ENCODE data around the gene BTBD18. TPM values are rescaled to one million over a fixed set of nuclear protein-coding genes. Genes with fewer than 3 reads are reported as not detected.
A peak's percentile ranks its signal among the peaks of the same experiment; 100 is the strongest.

The BTBD18 gene
- total RNA-seq, 4 donors from 2014 or later = not detected

- in situ Hi-C loops (cut with MboI; ENCODE audit: low sequenced_read_pairs in 4 of 4) (no loop called here), intact Hi-C loops (cut with DNase I; ENCODE audit: low total_unique reads) (loop anchor here (2.0 kb wide), 1 partner anchor 15 kb away; no protein-coding TSS in a partner anchor)
- DNase-seq (no peak), ATAC-seq (no peak)
- no peaks in the 10 kb centered on the region for H3K27me3 ChIP-seq
- H3K4me3 ChIP-seq = peak overlapping the region; percentile 16 to 24 (median 22)
- peaks cover 78 to 93% of the 10 kb centered on the region in 2 donors for H3K4me1 ChIP-seq
- H3K9me3 ChIP-seq = no peaks in the 10 kb centered on the region
- H3K27ac ChIP-seq = peak overlapping the region; percentile 68 to 83 (median 74)
- TF ChIP-seq CTCF (IDR thresholded peaks at IDR 0.05 in 4 of 5, conservative IDR thresholded peaks at IDR 0.05 in 1 of 5) = no peak
- no peak for TF ChIP-seq POLR2A (IDR thresholded peaks at IDR 0.05)
- H3K36me3 ChIP-seq = no peaks in the 10 kb centered on the region
Measured at GRCh38 chr11:57777969-57778317, 26.3 kb upstream of the BTBD18 start.

DNA sequence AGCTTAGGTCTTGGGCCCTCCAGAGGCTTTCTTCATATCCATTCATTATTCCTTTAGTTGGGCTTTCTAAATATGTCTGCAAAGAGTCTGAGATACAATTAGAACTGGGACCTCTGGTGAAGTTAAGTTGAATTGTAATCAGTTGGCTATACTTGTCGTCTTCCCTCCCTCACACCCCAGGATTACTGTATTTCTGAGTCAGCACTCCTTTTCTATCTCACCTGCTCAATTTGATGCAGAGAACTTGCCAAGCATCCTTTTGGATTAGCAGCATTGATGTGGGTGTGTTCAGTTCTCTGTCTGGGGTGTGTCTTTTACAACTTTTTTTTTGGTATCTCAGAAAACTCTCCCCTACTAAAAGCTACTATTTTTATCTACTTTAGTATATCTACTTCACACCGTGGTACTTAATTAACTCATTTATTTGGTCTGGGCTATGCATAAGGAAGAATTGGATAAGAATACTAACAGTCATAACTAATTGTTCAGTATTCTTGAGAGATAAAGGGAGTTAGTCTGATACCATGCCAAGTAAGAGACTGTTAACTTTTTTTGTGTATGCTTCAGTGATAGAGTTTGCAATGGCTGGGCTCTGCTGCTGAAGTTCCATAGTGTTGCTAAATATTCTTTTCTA is 25.1 kb upstream of the BTBD18 start:
- Histone ChIP-seq H3K4me3 (no peak overlapping the region), H3K9me3 (no peaks in the 10 kb centered on the region), H3K4me1 (peaks cover 77 to 94% of the 10 kb centered on the region in 2 donors)

GRCh38 chr11:57776031-57776521 is 24.5 kb upstream of the BTBD18 start:
- no peaks in the 10 kb centered on the region for H3K27me3 ChIP-seq
- peak overlapping the region; percentile 6 to 36 (median 20) for H3K4me3 ChIP-seq
- in situ Hi-C loops (cut with MboI; ENCODE audit: low sequenced_read_pairs in 4 of 4) (no loop called here), intact Hi-C loops (cut with DNase I; ENCODE audit: low total_unique reads) (loop anchor here (2.0 kb wide), 1 partner anchor 13 kb away; no protein-coding TSS in a partner anchor)
- TF ChIP-seq CTCF (IDR thresholded peaks at IDR 0.05 in 4 of 5, conservative IDR thresholded peaks at IDR 0.05 in 1 of 5) = no peak
- TF ChIP-seq POLR2A (IDR thresholded peaks at IDR 0.05) = no peak
- H3K4me1 ChIP-seq = peaks cover 74 to 90% of the 10 kb centered on the region in 2 donors
- DNase-seq (no peak), ATAC-seq (no peak)
- H3K36me3 ChIP-seq = no peaks in the 10 kb centered on the region
- H3K9me3 ChIP-seq = no peaks in the 10 kb centered on the region
- H3K27ac ChIP-seq = peak overlapping the region; percentile 50 to 83 (median 72)

More for the DNA sequence above, 25.1 kb upstream of the BTBD18 start:
- Histone ChIP-seq H3K27me3 (no peaks in the 10 kb centered on the region), H3K36me3 (no peaks in the 10 kb centered on the region), H3K27ac (peak overlapping the region; percentile 68 to 83 (median 74))
- in situ Hi-C loops (cut with MboI; ENCODE audit: low sequenced_read_pairs in 4 of 4) (no loop called here), intact Hi-C loops (cut with DNase I; ENCODE audit: low total_unique reads) (loop anchor here (2.0 kb wide), 1 partner anchor 14 kb away; no protein-coding TSS in a partner anchor)
- no peak for TF ChIP-seq POLR2A (IDR thresholded peaks at IDR 0.05)
- ATAC-seq (no peak), DNase-seq (no peak)

GRCh38 chr11:57775491-57775890 is 23.9 kb upstream of the BTBD18 start:
- TF ChIP-seq CTCF (IDR thresholded peaks at IDR 0.05 in 4 of 5, conservative IDR thresholded peaks at IDR 0.05 in 1 of 5) = no peak
- TF ChIP-seq POLR2A (IDR thresholded peaks at IDR 0.05) = no peak
- H3K27me3 ChIP-seq = no peaks in the 10 kb centered on the region
- DNase-seq = no peak
- H3K4me3 ChIP-seq = peak overlapping the region; percentile 6 to 36 (median 20)
- peaks cover 74 to 89% of the 10 kb centered on the region in 2 donors for H3K4me1 ChIP-seq
- no peaks in the 10 kb centered on the region for H3K9me3 ChIP-seq
- in situ Hi-C loops (cut with MboI; ENCODE audit: low sequenced_read_pairs in 4 of 4) = no loop called here
- intact Hi-C loops (cut with DNase I; ENCODE audit: low total_unique reads) = no loop called here
- H3K27ac ChIP-seq = peak overlapping the region; percentile 50 to 83 (median 72)
- no peaks in the 10 kb centered on the region for H3K36me3 ChIP-seq
- no peak for ATAC-seq

DNA sequence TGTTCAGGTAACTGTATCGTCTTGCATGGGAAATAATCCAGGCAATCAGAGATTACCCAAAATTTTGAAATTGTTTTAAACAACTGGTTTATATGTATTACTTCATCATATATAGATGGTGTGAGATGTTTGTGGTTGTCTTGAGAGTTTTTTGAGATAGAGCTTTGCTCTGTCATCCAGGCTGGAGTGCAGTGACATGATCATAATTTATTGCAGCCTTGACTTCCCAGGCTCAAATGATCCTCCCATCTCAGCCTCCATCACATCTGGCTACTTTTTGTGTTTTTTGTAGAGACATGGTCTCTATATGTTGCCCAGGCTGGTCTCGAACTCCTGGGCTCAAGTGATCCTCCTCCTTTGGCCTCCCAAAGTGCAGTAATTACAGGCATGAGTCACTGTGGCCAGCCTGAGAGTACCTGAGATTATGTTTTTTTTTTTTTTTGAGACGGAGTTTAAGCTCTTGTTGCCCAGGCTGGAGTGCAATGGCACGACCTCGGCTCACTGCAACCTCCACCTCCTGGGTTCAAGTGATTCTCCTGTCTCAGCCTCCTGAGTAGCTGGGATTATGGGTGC is 21.5 kb upstream of the BTBD18 start:
- DNase-seq (no peak), ATAC-seq (no peak)
- no peaks in the 10 kb centered on the region for H3K36me3 ChIP-seq
- peaks cover 64 to 78% of the 10 kb centered on the region in 2 donors for H3K4me1 ChIP-seq
- H3K27me3 ChIP-seq = no peaks in the 10 kb centered on the region
- in situ Hi-C loops (cut with MboI; ENCODE audit: low sequenced_read_pairs in 4 of 4) (loop anchor here in 1 of 4 donors (25.0 kb wide), 1 partner anchor 436 kb away; the partner anchor contains the start of genes P2RX3 and SSRP1), intact Hi-C loops (cut with DNase I; ENCODE audit: low total_unique reads) (no loop called here)
- H3K9me3 ChIP-seq = no peaks in the 10 kb centered on the region
- no peak overlapping the region for H3K4me3 ChIP-seq
- TF ChIP-seq CTCF (IDR thresholded peaks at IDR 0.05 in 4 of 5, conservative IDR thresholded peaks at IDR 0.05 in 1 of 5) = no peak
- no peak for TF ChIP-seq POLR2A (IDR thresholded peaks at IDR 0.05)
- peak overlapping the region in 2 of 4 donors; percentile 42 to 83 for H3K27ac ChIP-seq
